HAP-1 (cell line): Measurements from ENCODE around the gene SUSD6.

Experiments
- DNase-seq, 2 experiments: peaks; one replicate each; pipeline ENCODE4 v3.0.0-alpha.2; 2016 to 2020; ENCODE audit warnings: low spot score in 2 of 2
- H3K27me3 ChIP-seq: fragments of 250-450 bp; sonication (Bioruptor Pico); 2 replicates; pipeline ENCODE4 v1.5.1; 2020; ENCODE audit warnings: low read depth, mild to moderate bottlenecking, moderate library complexity
- H3K36me3 ChIP-seq: fragments of 250-450 bp; sonication (Bioruptor Pico); replicated peaks from 2 replicates; pipeline ENCODE4 v1.5.1; 2020; ENCODE audit warnings: mild to moderate bottlenecking
- H3K4me1 ChIP-seq: fragments of 250-450 bp; sonication (Bioruptor Pico); 2 replicates; pipeline ENCODE4 v1.5.1; 2020; ENCODE audit warnings: mild to moderate bottlenecking
- H3K4me3 ChIP-seq: fragments of 250-450 bp; sonication (Bioruptor Pico); 2 replicates; pipeline ENCODE4 v1.5.1; 2020; ENCODE audit warnings: mild to moderate bottlenecking, moderate library complexity
- H3K9me3 ChIP-seq: fragments of 250-450 bp; sonication (Bioruptor Pico); 2 replicates; pipeline ENCODE4 v1.5.1; 2020; ENCODE audit warnings: mild to moderate bottlenecking, moderate library complexity
- in situ Hi-C: fragments of 300-500 bp; cut with MboI; formaldehyde crosslinking; loops from 3 replicates; pipeline ENCODE4 v1.14.3; 2020; ENCODE audit warnings: low sequenced_read_pairs, inconsistent platforms, mixed read lengths

SUSD6 gene

DNA sequence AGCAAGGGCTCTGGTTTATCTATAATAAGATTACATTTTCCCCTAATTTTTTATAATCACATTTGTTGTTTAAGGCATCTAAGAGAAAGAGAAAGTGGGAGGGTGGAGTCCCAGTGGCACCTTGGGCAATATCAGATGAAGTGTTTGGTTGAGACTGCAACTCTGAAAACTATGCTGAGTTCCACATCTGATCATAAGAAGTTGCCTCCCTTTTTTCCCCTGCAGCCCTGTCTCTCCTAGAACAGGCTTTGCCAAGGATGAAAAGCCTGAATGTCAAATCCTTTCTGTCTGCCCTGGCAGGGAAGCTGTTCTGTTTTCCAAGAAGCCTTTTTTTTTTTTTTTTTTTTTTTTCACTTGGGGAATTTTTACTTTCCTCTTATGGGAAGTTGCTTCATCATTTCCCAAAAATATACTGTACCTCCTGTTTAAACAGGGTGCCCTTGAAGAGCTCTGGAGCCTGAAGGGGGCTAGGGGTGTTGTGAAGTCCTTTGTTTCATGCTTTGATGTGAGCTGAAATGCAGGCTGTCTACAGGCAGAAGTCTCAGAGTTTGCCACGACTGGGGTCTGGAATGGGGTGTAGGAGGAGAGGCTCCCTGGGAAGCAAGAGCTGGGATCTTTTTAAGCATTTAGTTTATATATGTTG lies 71.3 kb downstream of the SUSD6 start:
- H3K9me3 ChIP-seq = no peaks in the 10 kb centered on the region
- H3K4me1 ChIP-seq = peaks cover 15% of the 10 kb centered on the region
- no peaks in the 10 kb centered on the region for H3K27me3 ChIP-seq
- in situ Hi-C loops = no loop called here
- no peak for DNase-seq
- H3K36me3 ChIP-seq = no peaks in the 10 kb centered on the region
- H3K4me3 ChIP-seq = no peak overlapping the region

DNA sequence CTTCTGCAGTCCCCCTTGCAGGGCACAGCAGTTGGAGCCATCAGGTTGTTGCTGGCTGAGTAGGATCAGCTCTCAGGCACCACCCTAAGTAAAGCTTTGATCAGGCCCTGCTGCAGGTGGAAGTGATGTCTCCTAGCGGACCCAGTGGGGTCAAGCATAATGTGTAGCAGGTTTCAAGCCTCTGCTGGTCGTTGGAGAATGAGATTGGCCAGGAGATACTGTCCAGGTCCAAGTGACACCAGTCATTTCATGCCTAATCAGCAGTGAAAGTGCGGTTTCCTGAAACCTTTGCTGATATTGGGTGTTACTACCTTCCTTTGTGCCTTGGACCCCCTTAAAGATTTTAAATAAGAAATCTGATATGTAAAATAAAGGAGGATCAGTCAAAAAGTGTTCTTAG lies 72.6 kb downstream of the SUSD6 start:
- Histone ChIP-seq H3K4me3 (no peak overlapping the region), H3K27me3 (no peaks in the 10 kb centered on the region), H3K4me1 (peaks cover 23% of the 10 kb centered on the region), H3K9me3 (no peaks in the 10 kb centered on the region), H3K36me3 (no peaks in the 10 kb centered on the region)
- in situ Hi-C loops = no loop called here
- DNase-seq = no peak

DNA sequence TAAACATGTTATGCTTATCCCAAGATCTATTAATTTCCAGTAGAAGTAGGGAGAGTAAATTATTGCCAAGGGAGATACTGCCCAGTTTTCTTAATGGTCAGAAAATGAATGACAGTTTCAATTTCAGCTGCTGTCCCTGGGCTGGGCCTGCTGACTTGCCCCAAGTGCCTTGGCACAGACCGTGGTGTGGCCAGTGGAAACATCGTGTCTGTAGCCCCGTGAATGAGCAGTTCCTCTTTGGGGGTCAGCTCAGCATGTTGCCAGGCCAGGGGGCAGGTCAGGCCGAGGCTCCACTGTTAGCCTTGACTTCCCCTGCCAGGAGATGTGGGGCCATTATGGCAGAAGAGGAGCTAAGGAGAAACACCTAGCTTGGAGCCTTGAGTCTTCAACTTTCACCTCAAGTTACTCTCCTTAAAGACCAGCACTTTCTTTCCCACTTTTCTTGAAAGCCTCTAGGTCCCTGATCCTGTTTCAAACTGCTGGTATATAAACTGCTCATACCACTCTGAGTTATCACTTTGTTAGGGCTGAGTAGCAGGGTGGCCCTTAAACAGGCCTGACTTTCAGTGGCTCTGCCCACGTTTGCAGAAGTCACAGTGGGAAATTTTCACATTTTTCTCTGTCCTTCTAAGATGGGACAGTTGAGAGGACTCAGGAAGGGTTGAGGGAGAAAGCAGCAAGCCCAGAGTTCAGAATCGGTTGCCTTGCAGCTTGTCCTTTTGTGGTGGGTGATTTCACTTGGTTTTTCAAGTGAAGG lies 73.2 kb downstream of the SUSD6 start:
- peaks cover 23% of the 10 kb centered on the region for H3K4me1 ChIP-seq
- in situ Hi-C loops = no loop called here
- no peak for DNase-seq
- H3K9me3 ChIP-seq = no peaks in the 10 kb centered on the region
- no peaks in the 10 kb centered on the region for H3K27me3 ChIP-seq
- no peak overlapping the region for H3K4me3 ChIP-seq
- no peaks in the 10 kb centered on the region for H3K36me3 ChIP-seq

DNA sequence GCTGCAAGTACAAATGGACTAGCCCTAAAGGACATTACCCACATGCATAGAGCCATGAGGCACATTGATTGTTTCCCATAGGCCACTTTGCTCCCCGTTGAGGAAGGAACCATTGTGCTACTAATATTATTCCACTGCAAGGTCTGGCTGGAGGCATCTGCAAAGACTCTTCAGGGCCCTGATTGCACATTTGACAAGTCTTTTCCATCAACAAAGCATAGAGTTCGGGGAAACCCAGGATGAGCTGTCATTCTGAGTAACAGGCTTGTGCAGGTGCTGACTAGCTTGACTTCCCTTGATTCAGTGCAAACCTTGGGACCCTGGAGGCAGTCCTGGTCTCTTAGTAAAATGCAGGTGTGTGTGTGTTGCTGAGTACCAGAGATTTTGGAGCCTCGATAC lies 73.8 kb downstream of the SUSD6 start:
- in situ Hi-C loops = no loop called here
- H3K4me3 ChIP-seq = no peak overlapping the region
- H3K27me3 ChIP-seq = no peaks in the 10 kb centered on the region
- peaks cover 23% of the 10 kb centered on the region for H3K4me1 ChIP-seq
- H3K9me3 ChIP-seq = no peaks in the 10 kb centered on the region
- DNase-seq = no peak
- no peaks in the 10 kb centered on the region for H3K36me3 ChIP-seq

DNA sequence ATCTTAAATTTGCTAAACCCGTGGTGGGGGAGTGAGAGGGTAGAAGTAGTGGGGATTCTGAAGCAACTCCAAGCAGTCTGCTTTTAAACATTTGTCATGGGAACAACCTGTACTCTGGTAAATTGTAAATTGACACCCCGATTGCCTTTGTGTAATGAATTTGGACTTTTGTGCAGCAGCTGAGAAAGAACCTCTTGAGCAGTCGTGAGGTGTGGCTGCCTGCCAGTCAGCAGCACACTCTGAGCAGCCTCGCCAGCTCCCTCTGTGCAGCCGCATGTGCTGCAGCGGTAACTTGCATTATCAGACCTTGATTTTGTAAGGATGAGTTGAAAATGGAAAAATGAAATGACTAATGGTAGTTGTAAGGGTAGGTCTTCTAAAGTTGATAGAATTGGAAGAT lies 74.3 kb downstream of the SUSD6 start:
- no peak for DNase-seq
- in situ Hi-C loops = no loop called here
- H3K4me3 ChIP-seq = no peak overlapping the region

DNA sequence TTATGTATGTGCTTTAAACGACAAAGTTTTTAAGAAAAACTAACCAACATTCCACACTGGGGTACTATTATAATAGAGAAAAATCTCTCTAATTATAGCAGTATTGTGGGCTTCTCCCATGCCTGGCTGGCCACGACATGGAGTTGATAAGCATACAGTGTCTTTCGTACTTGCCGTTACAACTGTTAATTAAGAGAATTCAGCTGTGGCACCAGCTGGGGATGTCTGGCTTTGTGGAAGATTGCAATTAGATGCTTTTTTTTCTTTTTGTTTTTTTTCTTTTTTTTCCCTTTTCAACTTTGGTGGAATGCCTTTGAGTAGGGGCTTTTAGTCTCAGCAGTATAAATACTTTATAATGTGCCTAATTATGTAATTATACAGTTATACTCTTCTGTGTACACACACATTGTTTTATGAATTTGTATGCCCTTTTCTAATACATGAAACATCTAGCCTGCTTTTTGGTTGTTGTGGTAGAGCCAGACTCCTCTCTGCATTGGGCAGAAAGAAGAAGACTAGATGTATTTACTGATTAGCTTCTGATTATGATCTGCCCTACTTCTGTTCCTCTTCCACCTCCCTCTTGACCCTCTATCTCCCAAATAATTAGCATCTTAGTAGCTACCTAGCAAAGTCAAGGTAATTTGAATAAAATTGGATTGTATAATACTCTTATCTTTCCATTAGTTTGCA lies 76.4 kb downstream of the SUSD6 start:
- Histone ChIP-seq H3K4me3 (no peak overlapping the region), H3K4me1 (peaks cover 19% of the 10 kb centered on the region), H3K9me3 (no peaks in the 10 kb centered on the region), H3K36me3 (no peaks in the 10 kb centered on the region), H3K27me3 (no peaks in the 10 kb centered on the region)
- no peak for DNase-seq
- in situ Hi-C loops = no loop called here

More for the DNA sequence above, 74.3 kb downstream of the SUSD6 start:
- H3K4me1 ChIP-seq = peaks cover 23% of the 10 kb centered on the region
- H3K27me3 ChIP-seq = no peaks in the 10 kb centered on the region
- no peaks in the 10 kb centered on the region for H3K36me3 ChIP-seq
- no peaks in the 10 kb centered on the region for H3K9me3 ChIP-seq

DNA sequence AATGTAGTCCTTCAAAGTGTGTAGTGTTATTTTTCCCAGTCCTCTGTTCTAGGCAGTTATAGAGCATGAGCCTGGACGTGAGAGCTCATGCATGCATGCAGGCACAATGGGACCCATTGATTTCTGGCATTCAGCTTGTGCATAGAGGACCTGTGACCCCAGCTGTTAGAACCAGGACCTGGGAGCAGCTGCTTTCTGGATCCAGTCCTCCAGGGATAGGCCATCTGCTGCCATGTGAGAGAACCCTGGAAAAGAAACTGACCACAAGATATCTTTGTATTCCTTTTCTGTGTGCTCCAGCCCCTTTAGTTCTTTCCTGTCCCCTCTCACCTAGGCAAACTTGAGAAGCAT lies 76.9 kb downstream of the SUSD6 start:
- H3K4me1 ChIP-seq = peaks cover 19% of the 10 kb centered on the region

DNA sequence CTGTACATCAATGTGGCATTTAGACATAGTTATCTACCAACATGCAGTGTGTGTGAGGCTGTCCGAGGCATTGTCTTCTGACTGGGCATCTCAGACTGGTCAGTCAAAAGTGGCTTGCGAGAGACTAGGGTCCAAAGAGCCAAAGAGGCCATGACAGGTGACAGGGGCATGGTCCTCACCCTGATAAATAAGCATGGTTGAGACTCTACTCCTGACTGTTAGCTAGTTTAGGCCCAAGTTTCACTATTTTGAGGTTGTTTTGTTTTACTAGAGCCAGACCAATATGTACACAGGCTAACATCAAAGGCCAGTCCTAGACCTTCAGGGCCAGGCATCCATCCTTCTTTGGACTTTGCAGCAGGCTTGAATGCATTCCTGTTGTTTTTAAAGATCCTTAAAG lies 78.6 kb downstream of the SUSD6 start:
- H3K27me3 ChIP-seq = no peaks in the 10 kb centered on the region
- H3K36me3 ChIP-seq = no peaks in the 10 kb centered on the region
- no peaks in the 10 kb centered on the region for H3K9me3 ChIP-seq
- peaks cover 30% of the 10 kb centered on the region for H3K4me1 ChIP-seq
- no peak for DNase-seq
- in situ Hi-C loops = no loop called here
- no peak overlapping the region for H3K4me3 ChIP-seq

More for the DNA sequence above, 76.9 kb downstream of the SUSD6 start:
- Histone ChIP-seq H3K27me3 (no peaks in the 10 kb centered on the region), H3K4me3 (no peak overlapping the region), H3K36me3 (no peaks in the 10 kb centered on the region), H3K9me3 (no peaks in the 10 kb centered on the region)
- in situ Hi-C loops = no loop called here
- DNase-seq = peak; percentile 35 to 45

DNA sequence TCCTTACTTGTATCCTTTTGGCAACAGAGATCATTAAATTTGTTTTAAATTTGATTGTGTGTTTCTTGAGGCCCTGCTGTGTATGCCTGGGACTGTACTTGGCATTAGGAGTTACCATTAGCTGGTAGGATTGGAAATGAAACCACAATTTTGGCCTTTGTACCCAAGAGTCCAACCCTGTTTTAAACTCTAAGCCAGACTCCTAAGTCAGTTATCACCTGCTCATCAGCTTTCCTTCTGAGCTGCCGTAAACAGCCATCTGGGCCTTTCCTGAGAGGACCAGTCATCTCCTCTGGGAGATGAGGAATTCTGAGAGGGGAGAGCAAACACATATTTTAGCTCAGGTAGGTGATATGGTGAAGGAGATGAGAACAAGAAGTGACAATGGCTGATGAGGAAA lies 81.2 kb downstream of the SUSD6 start:
- H3K4me3 ChIP-seq = no peak overlapping the region
- in situ Hi-C loops = no loop called here
- no peaks in the 10 kb centered on the region for H3K27me3 ChIP-seq
- no peaks in the 10 kb centered on the region for H3K9me3 ChIP-seq
- no peak for DNase-seq
- H3K36me3 ChIP-seq = no peaks in the 10 kb centered on the region
- peaks cover 42% of the 10 kb centered on the region for H3K4me1 ChIP-seq

DNA sequence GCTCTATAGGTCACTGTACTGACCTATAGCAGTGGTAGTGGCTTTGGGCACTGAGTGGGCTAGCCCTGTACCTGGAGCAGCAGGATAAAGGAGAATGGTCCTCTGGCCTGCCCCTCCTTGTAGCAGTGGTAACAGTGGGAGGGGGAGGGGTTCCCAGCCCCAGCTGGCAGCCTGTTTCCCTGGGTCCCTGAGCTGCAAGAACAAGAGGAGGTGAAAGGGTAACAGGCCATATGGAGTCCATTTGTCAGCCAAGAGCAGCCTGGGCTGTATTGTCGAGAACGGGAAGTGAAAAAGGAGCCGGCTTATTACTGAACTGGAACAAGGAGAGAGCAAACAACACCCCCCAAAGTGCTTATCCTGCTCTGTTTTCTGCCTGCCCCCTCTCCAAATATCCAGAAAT lies 81.7 kb downstream of the SUSD6 start:
- Histone ChIP-seq H3K4me1 (peaks cover 38% of the 10 kb centered on the region), H3K9me3 (no peaks in the 10 kb centered on the region)

DNA sequence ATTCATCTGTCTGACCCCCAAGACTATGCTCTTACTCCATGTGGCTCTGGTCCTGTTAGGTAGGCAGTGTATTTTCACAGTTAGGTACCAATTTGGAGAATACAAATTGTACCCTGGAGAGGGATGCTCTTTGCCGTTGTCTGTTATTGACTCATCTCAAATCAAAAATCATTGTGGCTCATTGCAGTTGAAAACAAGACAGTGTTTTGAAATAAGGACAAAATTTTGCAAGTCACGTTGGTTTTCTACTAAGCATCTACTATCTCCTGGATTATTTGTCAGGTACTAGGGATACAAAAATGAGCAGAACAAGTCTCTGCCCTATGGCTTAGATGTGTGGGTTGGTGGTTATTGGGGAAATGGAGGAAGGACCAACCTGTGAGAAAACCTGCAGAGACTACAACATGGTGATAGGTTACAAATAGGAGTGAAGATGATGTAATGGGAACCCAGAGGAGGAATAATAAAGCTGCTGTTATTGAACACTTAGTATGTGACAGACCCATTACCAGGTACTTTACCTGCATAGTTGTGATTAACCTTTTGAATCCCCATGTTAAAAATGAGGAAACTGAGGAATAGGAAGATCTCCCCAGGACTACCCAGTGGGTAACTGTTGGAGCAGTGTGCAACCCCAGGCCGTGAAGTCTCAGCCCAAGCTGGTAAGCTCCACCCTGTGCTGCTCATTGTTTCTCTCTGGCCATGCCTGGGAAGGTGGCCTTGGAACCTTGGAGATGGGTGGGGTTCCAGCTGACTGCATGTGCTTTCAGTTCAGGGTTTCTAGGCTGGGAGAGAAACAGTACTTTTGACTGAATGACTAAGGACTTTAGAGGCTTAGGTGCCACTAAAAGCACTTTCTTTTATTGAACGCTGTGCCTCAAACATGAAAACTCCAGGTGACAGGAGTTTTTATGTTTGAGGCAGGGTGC lies 82.7 kb downstream of the SUSD6 start:
- Histone ChIP-seq H3K36me3 (no peaks in the 10 kb centered on the region), H3K4me1 (peaks cover 40% of the 10 kb centered on the region), H3K4me3 (no peak overlapping the region), H3K9me3 (no peaks in the 10 kb centered on the region), H3K27me3 (no peaks in the 10 kb centered on the region)
- peak in 1 of 2 experiments; percentile 49 for DNase-seq
- in situ Hi-C loops = no loop called here

More for the DNA sequence above, 81.7 kb downstream of the SUSD6 start:
- Histone ChIP-seq H3K36me3 (no peaks in the 10 kb centered on the region), H3K4me3 (no peak overlapping the region), H3K27me3 (no peaks in the 10 kb centered on the region)
- no peak for DNase-seq
- in situ Hi-C loops = no loop called here

DNA sequence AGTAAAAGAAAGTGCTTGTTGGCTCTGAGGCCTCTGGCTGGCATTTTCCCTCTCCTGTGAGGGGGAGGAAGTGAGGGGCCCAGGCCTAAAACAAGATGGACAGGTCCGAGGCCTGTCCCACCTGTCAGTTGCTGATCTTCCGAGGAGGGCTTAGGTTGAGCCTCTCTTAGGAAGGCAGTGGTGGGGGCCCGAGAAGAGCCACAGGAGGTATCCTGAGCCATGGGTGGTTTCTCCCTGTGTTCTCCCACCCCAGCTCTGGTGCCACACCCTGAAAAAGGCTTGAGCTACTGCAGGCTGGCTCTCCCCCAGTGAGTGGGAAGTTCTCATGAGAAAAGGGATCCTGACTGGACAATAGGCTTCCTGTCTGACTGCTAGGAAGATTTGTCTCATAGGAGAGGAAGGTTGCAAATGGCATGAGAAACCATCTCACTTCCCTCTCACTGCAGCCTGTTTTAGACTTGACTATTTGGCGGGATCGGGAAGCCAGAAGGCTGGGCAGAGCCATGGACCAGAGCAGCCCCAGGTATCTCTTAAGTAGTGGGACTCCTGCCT lies 83.4 kb downstream of the SUSD6 start:
- H3K4me1 ChIP-seq = peaks cover 42% of the 10 kb centered on the region
- no peaks in the 10 kb centered on the region for H3K27me3 ChIP-seq
- no peak overlapping the region for H3K4me3 ChIP-seq
- in situ Hi-C loops = no loop called here
- no peaks in the 10 kb centered on the region for H3K36me3 ChIP-seq
- H3K9me3 ChIP-seq = no peaks in the 10 kb centered on the region
- DNase-seq = no peak
